Measurements from ENCODE around the gene SDSL.

SDSL gene

GRCh38 chr12:113396200-113396599 lies 26.0 kb upstream of the SDSL start:
- H3K36me3 ChIP-seq (ENCODE audit: control insufficient read depth, insufficient read depth, low read length): no peaks in the 10 kb centered on the region
- H3K27me3 ChIP-seq (ENCODE audit: control insufficient read depth, insufficient read depth, low read length, poor library complexity, severe bottlenecking): no peaks in the 10 kb centered on the region
- no peaks in the 10 kb centered on the region for H3K4me1 ChIP-seq (ENCODE audit: control insufficient read depth, insufficient read depth, low read length)
- no peak overlapping the region for H3K27ac ChIP-seq (ENCODE audit: insufficient read depth, low read depth, low read length, poor library complexity, severe bottlenecking)
- no peak overlapping the region for H3K4me3 ChIP-seq (ENCODE audit: insufficient read depth, low read depth, low read length)
- H3K9me3 ChIP-seq (ENCODE audit: control insufficient read depth, low read length): no peaks in the 10 kb centered on the region

- H3K4me3 ChIP-seq (ENCODE audit: insufficient read depth, low read depth, low read length): no peak overlapping the region
- no peaks in the 10 kb centered on the region for H3K9me3 ChIP-seq (ENCODE audit: control insufficient read depth, low read length)
- WGBS, 2 experiments: 83 to 84% methylated on average over 16 of the region's 16 CpGs
- H3K27ac ChIP-seq (ENCODE audit: insufficient read depth, low read depth, low read length, poor library complexity, severe bottlenecking): no peak overlapping the region
- no peaks in the 10 kb centered on the region for H3K4me1 ChIP-seq (ENCODE audit: control insufficient read depth, insufficient read depth, low read length)
- no peaks in the 10 kb centered on the region for H3K27me3 ChIP-seq (ENCODE audit: control insufficient read depth, insufficient read depth, low read length, poor library complexity, severe bottlenecking)
- no peaks in the 10 kb centered on the region for H3K36me3 ChIP-seq (ENCODE audit: control insufficient read depth, insufficient read depth, low read length)
These were observed 25.2 kb upstream of the SDSL start for GRCh38 chr12:113396828-113397496.

GRCh38 chr12:113397497-113398197 lies 24.5 kb upstream of the SDSL start:
- Histone ChIP-seq H3K27me3 (ENCODE audit: control insufficient read depth, insufficient read depth, low read length, poor library complexity, severe bottlenecking) (no peaks in the 10 kb centered on the region), H3K4me1 (ENCODE audit: control insufficient read depth, insufficient read depth, low read length) (no peaks in the 10 kb centered on the region), H3K9me3 (ENCODE audit: control insufficient read depth, low read length) (no peaks in the 10 kb centered on the region), H3K4me3 (ENCODE audit: insufficient read depth, low read depth, low read length) (no peak overlapping the region), H3K27ac (ENCODE audit: insufficient read depth, low read depth, low read length, poor library complexity, severe bottlenecking) (no peak overlapping the region), H3K36me3 (ENCODE audit: control insufficient read depth, insufficient read depth, low read length) (no peaks in the 10 kb centered on the region)
- WGBS, 2 experiments: 76 to 81% methylated on average over 10 of the region's 10 CpGs

DNA sequence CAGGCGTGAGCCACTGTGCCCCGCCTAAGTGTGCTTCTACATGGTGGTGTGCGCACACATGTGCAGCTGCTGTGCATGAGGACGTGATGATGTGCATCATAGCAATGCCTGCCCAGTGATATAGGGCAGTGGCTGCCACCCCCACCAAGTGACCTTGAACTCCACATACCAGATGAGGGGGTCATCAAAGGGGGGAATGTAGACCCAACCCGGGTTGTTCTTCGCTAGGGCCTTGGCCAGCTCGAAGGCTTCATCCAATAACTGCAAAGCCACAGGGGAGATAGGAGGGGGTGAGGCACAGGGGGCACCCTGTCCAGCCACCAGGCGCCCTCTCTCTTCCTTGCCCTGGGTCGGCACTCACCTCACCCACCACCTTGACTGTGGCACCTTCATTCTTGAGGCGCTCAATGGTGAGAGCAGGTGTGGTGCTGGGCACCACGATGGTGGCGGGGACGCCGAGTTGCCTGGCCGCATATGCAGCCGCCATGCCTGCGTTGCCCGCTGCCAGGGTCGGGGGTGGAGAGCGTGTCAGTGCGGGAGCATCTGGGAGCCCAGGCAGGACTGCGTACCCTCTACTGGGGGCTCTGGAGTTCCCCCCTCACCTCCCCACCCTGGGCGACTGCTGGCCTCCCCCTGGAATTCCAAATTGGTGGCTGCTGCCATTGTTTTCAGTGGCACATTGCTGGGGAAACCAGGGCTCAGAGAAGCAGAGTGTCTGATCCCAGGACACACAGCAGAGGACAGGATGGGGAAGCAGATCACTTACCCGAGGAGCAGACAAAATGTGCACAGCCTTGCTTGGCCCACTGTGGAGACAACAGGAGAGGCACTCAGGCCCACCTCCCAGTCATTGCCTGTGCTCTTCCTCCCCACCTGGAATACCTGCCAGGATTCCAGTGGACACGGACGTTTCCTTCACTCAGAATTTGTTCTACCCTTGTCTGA lies 23.6 kb upstream of the SDSL start:
- no peaks in the 10 kb centered on the region for H3K9me3 ChIP-seq (ENCODE audit: control insufficient read depth, low read length)
- WGBS, 2 experiments: 92 to 93% methylated on average over 26 of the region's 26 CpGs
- no peak overlapping the region for H3K4me3 ChIP-seq (ENCODE audit: insufficient read depth, low read depth, low read length)
- H3K36me3 ChIP-seq (ENCODE audit: control insufficient read depth, insufficient read depth, low read length): no peaks in the 10 kb centered on the region
- H3K4me1 ChIP-seq (ENCODE audit: control insufficient read depth, insufficient read depth, low read length): no peaks in the 10 kb centered on the region
- no peak overlapping the region for H3K27ac ChIP-seq (ENCODE audit: insufficient read depth, low read depth, low read length, poor library complexity, severe bottlenecking)
- H3K27me3 ChIP-seq (ENCODE audit: control insufficient read depth, insufficient read depth, low read length, poor library complexity, severe bottlenecking): no peaks in the 10 kb centered on the region

- no peak overlapping the region for H3K27ac ChIP-seq (ENCODE audit: insufficient read depth, low read depth, low read length, poor library complexity, severe bottlenecking)
- no peaks in the 10 kb centered on the region for H3K9me3 ChIP-seq (ENCODE audit: control insufficient read depth, low read length)
- no peaks in the 10 kb centered on the region for H3K4me1 ChIP-seq (ENCODE audit: control insufficient read depth, insufficient read depth, low read length)
- no peaks in the 10 kb centered on the region for H3K36me3 ChIP-seq (ENCODE audit: control insufficient read depth, insufficient read depth, low read length)
- no peak overlapping the region for H3K4me3 ChIP-seq (ENCODE audit: insufficient read depth, low read depth, low read length)
- H3K27me3 ChIP-seq (ENCODE audit: control insufficient read depth, insufficient read depth, low read length, poor library complexity, severe bottlenecking): no peaks in the 10 kb centered on the region
- WGBS, 2 experiments: 91 to 93% methylated on average over 12 of the region's 12 CpGs
These were observed 22.7 kb upstream of the SDSL start for GRCh38 chr12:113399490-113399889.

- Histone ChIP-seq H3K4me1 (ENCODE audit: control insufficient read depth, insufficient read depth, low read length) (no peaks in the 10 kb centered on the region), H3K4me3 (ENCODE audit: insufficient read depth, low read depth, low read length) (no peak overlapping the region), H3K9me3 (ENCODE audit: control insufficient read depth, low read length) (no peaks in the 10 kb centered on the region), H3K36me3 (ENCODE audit: control insufficient read depth, insufficient read depth, low read length) (no peaks in the 10 kb centered on the region), H3K27me3 (ENCODE audit: control insufficient read depth, insufficient read depth, low read length, poor library complexity, severe bottlenecking) (no peaks in the 10 kb centered on the region), H3K27ac (ENCODE audit: insufficient read depth, low read depth, low read length, poor library complexity, severe bottlenecking) (no peak overlapping the region)
- WGBS, 2 experiments: 87 to 91% methylated on average over 3 to 4 of the region's 4 CpGs
These were observed 21.8 kb upstream of the SDSL start for GRCh38 chr12:113400362-113400761.

DNA sequence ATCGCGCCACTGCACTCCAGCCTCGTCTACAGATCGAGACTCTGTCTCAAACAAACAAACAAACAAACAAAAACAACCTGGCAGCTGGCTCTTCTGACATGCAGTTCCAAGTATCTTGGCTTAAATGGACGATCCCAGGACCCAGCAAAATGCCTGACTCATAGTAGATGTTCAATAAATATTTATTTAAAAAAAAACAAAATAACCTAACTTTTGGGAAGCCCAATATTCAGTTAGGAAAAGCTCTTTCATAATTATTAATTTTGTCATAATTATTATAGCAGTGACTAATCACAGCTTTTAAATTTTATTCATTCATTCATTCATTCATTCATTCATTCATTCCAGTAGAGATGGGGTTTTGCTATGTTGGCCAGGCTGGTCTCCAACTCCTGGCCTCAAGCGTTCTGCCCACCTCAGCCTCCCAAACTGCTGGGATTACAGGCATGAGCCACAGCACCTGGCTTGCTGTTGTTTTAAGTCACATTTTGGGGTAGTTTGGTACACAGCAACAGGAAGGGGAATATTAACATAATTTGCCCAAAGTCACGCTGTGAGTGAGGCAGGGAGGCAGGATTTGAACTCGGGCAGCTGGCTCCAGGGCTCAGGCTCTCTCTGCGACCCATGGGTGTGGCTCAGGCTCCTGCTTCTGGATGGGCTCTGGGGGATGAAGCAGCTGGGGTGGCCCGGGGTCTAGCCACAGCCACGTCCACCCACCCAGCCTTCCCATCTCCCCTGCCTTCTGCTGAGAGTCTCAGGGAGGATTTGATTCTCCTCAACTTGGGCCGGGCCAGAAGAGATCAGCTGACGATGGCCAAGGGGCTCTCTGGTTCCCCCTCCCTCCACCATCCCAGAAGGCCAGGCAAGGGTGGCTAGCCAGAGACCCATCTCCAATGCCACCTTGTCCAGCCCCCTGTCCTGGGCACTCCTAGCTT lies 20.8 kb upstream of the SDSL start:
- WGBS, 2 experiments: 89 to 90% methylated on average over 12 to 13 of the region's 13 CpGs
- H3K27ac ChIP-seq (ENCODE audit: insufficient read depth, low read depth, low read length, poor library complexity, severe bottlenecking): no peak overlapping the region
- no peaks in the 10 kb centered on the region for H3K4me1 ChIP-seq (ENCODE audit: control insufficient read depth, insufficient read depth, low read length)
- no peaks in the 10 kb centered on the region for H3K9me3 ChIP-seq (ENCODE audit: control insufficient read depth, low read length)
- no peak overlapping the region for H3K4me3 ChIP-seq (ENCODE audit: insufficient read depth, low read depth, low read length)
- no peaks in the 10 kb centered on the region for H3K27me3 ChIP-seq (ENCODE audit: control insufficient read depth, insufficient read depth, low read length, poor library complexity, severe bottlenecking)
- no peaks in the 10 kb centered on the region for H3K36me3 ChIP-seq (ENCODE audit: control insufficient read depth, insufficient read depth, low read length)

DNA sequence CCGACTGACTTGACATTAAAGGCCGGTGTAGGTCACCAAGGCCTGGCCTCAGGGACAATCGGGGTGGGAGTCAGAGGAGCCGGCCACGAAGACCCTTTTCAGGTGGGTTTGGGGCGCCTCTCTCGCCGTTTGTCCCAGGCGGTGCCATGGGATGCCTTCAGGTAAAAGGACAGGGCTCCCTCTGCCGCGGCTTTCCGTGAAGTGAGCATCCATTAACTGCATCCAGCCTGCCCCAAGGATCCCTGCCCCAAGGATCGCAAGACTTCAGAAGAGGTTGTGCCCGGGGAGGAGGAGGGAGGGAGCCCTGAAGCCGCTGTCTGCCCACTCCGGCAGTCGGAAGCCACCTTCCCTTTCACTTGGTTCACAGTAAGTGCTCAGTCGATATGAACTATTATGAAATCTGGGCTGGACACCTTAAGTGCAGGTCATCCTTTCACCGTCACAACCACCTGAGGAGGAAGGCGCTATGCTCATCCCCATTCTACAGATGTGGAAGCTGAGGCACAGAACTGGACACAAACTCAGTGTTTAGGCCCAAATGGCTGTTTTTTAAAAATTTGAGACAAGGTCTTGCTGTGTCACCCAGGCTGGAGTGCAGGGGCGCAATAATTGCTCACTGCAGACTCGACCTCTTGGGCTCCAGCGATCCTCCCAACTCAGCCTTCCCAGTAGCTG lies 19.5 kb upstream of the SDSL start:
- Histone ChIP-seq H3K4me3 (ENCODE audit: insufficient read depth, low read depth, low read length) (no peak overlapping the region), H3K9me3 (ENCODE audit: control insufficient read depth, low read length) (no peaks in the 10 kb centered on the region), H3K4me1 (ENCODE audit: control insufficient read depth, insufficient read depth, low read length) (no peaks in the 10 kb centered on the region), H3K27ac (ENCODE audit: insufficient read depth, low read depth, low read length, poor library complexity, severe bottlenecking) (no peak overlapping the region), H3K27me3 (ENCODE audit: control insufficient read depth, insufficient read depth, low read length, poor library complexity, severe bottlenecking) (no peaks in the 10 kb centered on the region), H3K36me3 (ENCODE audit: control insufficient read depth, insufficient read depth, low read length) (no peaks in the 10 kb centered on the region)
- 93 to 94% methylated on average over 23 of the region's 23 CpGs for WGBS, 2 experiments
